NCI-H510A (cell line): ENCODE results near the gene PANK2.
"Not testable (repeated sequence)": the region's sequence is repeated elsewhere in the genome, so short reads cannot be mapped to it uniquely, and the experiment has no call there.

Experiments used
- DNase-seq: peaks from one replicate; lab custom pipeline; 2025; lab: John Stamatoyannopoulos, UW

PANK2 gene

DNA sequence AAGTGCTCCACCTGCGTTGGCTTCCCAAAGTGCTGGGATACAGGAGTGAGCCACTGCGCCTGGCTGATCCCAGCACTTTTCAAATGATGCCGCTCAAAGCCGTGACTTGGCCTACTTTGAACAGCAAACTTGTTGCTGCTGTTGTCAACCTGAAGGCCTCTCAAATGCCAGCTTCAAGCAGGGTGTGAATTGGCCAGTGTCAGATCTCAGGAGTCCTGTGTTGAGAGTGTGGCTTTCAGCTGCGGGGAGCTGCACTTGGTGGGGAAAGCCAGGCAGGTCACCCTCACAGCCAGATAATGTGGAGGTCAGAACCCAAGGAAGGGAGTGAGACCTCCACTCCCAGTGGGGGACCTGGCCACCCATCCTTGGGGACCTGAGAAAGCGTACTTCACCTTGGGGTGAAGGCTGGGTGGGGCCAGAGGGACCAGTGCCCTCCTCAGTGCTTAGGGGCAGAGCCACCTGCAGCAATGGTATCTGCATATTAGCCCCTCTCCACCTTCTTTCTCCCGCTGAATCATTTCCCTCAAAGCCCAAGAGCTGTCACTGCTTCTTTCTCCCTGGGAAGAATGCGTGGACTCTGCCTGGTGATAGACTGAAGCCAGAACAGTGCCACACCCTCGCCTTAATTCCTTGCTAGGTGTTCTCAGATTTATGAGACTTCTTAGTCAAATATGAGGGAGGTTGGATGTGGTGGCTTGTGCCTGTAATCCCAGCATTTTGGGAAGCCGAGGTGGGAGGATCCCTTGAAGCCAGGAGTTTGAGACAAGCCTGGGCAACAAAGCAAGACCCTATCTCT lies 19.1 kb upstream of the PANK2 start:
- DNase-seq: no peak

DNA sequence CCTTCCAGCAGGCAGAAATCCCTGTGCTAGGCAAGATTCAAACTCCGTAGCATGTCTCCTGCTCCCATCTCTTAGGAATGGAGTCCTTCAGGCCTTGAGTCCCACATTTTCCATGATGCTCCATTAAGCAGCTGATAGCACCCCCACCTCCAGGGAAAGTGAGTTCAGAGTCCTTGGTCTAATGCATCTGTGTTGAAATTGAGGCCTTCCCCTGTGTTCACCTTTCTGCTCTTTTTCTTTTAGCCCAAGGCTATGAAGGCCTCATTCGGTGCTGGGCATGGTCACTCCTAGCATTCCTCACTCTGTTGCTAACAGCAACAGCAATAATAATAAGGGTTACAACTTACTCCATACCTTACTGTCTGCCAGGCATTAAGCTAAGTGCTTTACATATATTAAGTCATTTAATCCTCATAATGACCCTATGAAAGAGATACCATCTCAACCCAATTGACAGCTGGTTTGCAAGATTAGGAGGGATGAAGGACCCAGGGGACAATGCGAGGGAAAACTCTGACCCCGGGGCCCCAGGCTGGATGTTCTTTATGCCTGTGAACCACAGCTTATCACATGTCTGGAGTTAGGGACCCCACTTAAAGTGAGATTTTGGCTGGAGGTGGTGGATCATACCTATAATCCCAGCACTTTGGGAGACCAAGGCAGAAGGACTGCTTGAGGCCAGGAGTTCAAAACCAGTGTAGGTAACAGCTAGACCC lies 17.5 kb upstream of the PANK2 start:
- no peak for DNase-seq

DNA sequence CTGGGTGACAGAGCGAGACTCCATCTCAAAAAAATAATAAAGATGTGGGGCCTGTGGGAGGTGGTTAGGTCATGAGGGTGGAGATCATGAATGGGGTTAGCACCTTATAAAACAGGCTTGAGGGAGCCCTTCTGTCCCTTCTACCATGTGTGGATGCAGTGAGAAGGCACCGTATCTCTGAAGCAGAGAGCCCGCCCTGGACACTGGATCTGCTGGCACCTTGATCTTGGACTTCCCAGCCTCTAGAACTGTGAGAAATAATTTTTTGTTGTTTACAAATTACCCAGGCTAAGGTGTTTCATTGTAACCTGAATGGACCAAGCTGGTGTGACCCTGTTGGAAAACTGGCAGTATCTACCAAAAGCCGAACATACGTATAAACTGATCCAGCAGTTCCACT lies 15.7 kb upstream of the PANK2 start:
- no peak for DNase-seq

DNA sequence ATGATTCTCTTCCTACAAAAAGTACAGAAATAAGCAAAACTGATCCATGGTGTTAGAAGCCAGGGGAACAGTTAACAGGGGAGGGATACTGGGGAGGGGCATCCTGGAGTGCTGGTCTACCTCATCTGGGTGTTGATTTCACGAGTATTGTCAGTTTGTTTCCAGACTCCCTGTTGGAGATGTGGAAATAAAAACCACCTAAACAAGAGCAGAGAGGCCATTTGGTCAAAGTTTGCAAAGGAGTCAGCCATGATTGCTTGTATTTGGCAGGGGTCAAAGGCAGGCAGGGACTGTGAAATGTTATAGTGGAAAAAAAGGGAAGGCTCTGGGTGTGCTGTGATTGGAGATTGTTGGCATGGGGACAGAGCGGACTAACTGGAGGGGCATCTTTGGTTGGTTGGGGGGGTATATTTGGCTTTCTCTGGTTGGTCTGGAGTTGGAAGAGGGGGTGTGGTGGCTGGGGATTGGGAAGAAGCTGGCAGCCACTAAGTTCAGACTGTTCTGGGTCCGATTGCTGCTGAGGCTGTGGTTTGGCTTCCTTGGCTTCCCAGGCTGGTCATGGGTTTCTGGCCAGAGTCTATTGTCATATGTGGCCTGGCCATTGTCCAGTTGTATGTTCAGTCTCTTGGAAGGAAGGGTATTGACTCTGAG lies 14.9 kb upstream of the PANK2 start:
- DNase-seq: no peak

DNA sequence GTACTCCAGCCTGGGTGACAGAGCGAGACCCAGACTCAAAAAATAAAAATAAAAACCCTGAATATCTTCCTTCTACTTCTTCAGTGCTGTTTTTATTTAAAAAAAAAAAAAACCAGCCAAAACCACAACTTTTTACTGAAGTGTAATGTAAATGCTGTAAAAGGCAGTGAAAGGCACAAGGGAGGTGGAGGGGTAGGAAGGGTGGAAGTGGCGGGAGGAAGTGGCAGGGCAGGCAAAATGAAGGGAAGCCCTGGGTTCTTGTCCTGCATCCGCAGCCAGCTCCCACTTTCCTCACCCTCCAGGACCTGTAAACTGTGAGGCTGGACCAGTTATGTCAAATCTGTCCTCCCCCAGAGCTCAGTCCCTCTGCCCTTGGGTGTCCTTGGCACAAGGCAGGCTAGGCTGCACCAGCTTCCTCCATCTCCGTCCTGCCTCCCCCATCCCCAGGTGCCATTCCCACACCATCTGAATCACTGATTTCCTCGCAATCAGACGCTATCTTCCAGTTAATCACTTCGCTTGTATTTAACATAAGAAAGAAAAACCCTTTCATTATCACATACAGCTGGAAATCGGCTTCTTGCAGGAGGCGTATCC lies 13.7 kb upstream of the PANK2 start:
- no peak for DNase-seq

DNA sequence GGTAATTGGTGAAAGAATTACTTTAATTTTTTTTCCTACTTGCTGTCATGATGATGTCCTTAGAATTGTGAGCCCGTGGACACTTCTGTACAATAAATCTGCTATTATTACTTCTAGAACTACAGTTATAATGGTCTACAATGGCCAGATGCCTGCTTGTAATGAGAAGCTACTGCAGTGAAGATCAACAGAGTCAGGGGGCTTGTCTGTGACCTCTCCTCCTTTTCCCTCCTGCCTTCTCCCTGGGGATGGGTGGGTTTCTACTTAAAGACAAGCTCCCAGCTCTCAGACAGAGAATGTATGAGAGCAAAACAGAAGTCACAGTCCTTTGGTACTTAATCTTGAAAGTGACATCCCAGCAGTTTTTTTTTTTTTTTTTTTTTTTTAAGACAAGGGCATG lies 13.2 kb upstream of the PANK2 start:
- no peak for DNase-seq

DNA sequence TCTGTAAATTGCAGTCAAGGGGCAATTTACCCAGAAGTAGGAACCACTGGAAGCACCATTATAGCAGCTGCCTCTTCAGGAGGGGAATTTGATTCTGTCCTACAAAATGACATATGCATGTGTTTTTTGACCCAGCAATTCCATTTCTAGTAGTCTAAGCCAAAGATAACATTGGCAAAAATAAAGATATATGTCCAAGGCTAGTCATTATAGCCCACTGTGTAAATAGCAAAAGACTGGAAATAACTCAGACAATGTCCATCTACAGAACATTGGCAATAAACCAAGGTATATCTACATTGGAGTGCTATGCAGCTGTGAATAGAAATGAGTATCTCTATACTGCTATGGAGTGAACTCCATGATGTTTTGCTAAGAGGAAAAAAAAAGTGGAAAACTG lies 12.5 kb upstream of the PANK2 start:
- DNase-seq: no peak

DNA sequence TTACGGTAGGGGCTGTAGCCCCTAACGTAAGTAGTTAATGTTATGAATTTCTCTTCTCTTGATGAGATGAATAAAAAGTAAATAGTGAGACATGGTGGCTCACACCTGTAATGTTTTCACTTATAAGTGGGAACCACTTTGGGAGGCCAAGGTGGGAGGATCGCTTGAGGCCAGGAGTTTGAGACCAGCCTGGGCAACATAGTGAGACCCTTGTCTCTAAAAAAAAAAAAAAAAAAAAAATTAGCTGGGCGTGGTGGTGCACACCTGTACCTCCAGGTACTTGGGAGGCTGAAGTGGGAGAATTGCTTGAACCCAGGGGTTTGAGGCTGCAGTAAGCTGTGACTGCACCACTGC lies 10.3 kb upstream of the PANK2 start:
- DNase-seq: not testable (repeated sequence)

DNA sequence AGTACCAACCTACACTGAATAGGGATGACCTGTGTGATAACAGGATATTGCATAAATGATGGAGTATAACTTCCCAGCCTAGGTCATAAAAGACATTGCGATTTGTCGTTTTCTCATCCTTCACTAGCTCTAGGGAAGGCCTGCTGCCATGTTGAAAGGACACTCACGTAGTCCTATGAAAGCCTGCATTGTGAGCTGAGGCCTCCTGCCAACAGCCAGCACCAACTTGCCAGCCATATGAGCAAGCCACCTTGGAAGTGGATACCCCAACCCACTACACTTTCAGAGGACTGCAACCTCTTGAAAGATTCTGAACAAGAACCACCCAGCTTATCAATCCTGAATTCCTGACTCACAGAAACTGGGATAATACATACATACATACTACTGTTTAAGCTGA lies 3.5 kb upstream of the PANK2 start:
- DNase-seq: no peak

DNA sequence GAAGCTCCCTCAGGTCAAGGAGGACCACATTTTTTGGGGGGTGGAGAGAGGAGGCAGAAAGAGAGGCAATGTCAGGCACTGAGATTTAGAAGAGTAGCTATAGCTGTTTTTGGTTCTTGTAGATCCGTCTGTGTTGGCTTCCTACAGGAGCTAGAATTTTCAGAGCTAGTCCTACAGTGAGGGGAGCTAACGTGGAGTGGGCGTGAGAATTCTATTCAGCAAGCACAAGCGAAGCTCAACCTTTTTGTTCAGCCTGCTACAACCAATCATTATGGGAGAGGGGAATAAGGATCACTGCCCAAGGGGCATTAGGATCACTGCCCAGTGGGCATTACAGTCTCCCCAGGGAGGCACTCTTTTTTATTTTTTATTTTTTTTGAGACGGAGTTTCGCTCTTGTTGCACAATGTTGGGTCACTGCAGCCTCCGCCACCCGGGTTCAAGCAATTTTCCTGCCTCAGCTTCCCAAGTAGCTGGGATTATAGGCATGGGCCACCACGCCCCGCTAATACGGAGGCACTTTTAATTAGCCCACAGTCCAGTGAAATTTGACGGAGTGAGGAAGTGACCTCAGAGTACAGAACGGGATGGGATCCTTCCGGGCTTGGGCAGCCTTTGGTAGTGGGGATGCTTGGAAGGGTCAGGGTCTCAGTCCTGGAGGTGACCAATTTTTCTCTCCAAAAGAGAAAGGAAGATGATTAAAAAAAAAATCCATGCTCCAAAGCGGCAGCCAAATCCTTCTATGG lies 1.1 kb upstream of the PANK2 start:
- DNase-seq: no peak

DNA sequence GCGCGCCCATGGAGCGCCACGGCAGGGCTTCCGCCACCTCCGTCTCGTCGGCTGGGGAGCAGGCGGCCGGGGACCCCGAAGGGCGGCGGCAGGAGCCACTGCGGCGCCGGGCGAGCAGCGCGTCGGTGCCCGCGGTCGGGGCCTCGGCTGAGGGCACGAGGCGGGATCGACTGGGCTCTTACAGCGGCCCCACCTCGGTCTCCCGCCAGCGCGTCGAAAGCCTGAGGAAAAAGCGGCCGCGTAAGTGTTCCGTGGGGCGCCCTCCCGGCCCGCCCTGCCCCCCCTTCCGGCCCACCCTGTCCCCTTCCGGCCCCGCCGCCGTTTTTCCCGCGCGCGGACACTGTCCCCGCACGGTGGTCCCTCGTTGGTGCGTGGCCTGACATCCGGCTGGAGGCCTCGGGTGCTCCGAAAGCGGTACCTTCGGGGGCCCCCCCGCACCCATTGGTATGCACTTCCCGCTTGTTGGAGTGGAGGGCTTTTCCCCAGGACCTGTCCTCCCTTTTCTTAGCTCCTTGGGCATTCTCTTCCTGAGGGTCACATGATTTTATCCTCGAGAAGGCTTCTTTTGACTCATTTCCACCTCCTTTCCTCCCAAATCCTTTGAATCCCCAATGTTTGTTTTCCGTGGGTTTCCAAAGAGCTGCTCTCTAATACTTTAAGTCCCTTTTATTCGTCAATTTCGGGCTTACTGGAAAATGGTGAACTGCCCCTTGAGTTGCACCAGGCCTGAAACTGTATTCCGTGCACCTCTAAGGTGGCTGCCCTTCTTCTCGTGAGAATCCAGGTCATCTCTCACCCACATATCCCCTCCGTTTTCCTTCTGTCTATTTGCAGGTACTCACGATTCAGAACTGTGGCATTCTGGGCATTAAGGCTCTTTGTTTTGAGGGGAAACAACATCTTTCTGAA lies 556 bp downstream of the PANK2 start:
- DNase-seq: no peak

DNA sequence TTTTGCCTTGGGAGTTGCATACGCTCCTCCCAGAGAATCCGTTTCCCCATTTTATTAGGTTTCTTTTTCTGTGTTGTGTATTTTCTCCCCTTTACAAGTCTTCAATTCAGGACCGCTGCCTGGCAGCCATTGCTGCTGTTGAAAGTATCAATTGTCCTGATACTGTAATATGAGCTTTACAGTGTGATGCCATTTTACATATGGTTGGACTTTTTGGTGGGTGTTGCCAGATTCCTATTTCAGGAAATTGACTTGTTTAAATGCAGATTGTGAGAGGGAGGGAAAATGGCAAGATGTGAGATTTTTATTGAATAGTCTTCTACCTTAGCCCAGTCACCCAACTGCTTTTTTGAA lies 1.2 kb downstream of the PANK2 start:
- no peak for DNase-seq

DNA sequence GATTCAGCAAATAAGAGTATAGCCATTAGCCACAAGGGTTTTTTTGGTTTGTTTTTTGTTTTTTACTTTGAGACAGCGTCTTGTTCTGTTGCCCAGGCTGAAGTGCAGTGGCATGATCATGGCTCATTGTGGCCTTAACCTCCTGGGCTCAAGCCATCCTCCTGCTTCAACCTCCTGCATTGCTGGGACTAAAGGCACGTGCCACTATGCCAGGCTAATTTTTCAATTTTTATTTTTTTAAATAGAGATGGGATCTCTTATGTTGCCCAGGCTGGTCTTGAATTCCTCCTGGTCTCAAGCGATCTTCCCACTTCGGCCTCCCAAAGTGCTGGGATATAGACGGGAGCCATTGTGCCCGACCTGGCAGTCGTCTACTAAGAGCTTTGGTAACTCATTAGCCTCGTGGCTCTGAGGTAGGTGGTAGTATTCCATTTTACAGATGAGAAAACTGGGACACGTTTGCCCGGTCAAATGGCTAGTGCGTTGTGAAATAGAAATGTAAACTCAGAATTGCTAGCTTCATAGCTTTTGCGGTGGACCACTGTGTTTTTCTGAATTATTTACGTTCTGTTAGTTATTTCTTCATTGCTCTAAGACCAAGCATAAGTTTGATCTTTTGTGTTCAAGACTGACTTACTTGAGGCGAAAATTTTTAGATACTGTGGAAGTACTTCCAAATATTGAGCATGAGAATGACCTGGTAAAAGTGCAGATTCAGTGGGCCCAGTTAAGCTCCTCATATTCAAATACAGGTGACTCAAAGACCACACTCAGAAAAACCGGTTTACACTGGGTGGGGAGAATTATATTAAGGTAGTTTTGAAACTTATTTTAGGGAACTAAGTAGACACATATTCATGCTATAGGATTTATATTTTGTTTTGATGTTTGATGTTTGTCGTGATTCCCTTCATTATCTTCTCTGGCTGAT lies 2.1 kb downstream of the PANK2 start:
- no peak for DNase-seq

DNA sequence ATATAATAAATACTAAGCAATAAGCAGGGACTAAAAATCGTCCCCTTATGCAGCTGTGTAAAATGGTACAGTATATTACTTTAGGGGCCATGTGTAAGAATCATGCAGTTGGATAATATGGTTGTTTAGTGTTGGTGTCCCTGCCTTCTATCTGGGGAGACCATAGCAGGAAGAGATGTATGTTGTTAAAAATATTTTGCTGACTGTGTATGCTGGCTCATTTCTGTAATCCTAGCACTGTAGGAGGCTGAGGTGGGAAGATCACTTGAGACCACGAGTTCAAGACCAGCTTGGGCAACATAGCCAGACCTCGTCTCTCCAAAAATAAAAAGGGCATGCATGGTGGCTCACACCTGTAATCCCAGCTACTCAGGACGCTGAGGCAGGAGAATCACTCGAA lies 5.6 kb downstream of the PANK2 start:
- no peak for DNase-seq

DNA sequence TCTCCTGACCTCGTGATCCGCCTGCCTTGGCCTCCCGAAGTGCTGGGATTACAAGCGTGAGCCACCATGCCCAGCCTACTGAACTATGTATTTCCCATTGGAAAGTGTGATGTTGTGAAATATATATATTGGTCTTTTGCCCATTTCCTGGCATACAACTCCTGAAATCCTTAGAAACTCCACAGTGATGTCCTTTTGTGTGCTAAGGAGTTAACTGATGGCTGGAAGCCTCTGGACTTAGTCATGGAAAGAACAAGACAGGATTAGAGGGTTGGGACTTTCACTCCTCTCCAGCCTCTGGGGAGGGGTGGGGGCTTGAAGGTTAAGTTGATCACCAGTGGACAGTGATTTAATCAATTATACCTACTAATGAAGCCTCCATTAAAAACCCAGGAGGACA lies 7.1 kb downstream of the PANK2 start:
- no peak for DNase-seq

DNA sequence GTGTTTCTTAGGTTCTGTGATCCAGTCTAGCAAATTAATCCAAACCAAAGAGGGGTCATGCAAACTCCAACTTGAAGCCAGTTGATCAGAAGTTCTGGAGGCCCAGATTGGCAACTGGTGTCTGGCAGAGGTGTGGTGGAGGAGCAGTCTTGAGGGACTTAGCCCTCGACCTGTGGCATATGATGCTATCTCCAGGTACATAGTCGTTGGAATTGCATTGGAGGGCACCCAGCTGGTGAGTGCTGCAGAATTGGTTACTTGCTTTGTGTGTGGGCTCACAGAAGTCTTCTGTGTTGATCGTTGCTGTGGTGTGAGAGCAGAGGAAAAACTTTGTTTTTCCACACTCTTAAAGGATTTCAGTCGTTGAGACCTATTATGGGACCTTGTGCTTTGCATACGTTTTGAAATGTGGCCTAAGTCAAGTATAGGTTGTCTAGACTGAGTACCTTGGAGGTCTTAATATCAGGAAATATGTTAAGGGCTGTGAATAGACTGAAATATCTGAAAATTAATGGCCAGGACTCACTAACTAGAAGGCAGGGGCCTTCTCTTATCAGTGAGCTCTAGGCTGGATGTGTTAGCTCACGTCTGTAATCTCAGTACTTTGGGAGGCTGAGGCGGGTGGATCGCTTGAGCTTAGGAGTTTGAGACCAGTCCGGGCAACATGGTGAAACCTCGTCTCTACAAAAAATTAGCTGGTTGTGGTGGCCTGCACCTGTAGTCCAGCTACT lies 7.8 kb downstream of the PANK2 start:
- DNase-seq: no peak

DNA sequence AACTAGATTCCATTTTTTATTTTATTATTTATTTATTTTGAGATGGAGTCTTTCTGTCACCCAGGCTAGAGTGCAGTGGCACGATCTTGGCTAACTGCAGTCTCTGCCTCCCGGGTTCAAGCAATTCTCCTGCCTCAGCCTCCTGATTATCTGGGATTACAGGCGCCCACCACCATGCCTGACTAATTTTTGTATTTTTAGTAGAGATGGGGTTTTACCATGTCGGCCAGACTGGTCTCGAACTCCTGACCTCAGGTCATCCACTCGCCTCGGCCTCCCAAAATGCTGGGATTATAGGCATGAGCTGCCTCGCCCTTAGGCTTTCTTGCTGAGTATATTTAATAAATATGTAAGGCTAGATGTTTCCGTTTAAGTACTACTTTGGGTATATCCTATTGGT lies 9.0 kb downstream of the PANK2 start:
- DNase-seq: not testable (repeated sequence)

DNA sequence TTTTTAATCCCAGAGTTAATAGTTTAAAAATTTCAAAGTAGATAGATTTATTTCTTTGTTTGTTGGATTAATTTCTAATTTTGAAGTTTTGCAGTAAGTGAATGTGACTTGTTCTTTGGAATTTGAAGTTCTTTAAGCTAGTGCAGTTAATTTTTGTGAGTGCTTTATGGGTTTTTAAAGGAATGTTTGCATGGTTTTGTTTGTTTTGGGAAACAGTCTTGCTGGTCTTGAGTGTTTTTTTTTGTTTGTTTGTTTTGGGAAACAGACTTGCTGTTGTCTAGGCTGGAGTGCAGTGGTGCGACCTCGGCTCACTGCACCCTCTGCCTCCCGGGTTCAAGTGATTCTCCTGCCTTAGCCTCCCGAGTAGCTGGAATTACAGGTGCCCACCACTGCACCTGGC lies 9.5 kb downstream of the PANK2 start:
- DNase-seq: no peak

DNA sequence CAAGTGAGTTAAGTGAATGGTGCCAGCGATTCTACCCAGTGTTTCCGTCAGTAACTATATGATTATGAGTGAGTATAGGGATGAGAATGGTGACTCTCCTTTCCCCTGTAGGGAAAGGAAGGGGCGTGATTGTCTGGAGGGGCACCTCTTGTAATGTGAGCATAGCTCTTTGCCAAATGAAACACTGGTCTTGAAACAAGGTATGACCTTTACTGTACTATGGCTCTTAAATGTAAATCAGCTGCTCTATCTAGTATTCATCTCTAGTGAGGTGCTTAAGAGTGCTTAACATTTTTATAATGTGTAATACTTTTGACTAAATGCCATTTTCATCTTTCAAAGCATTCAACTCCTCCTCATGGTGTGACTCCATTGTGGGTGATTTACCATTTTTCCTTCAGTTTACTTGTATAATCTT lies 11.0 kb downstream of the PANK2 start:
- DNase-seq: no peak
